ENCODE measurements around the gene PHACTR1. TPM values are rescaled to one million over a fixed set of nuclear protein-coding genes. Genes with fewer than 3 reads are reported as not detected.

The PHACTR1 gene
- total RNA-seq, 1 experiment from 2014 or later: 15.5 TPM

GRCh38 chr6:13045676-13046075, 329.1 kb downstream of the PHACTR1 start (continued):
- TF ChIP-seq AFF4 (CRISPR knock-in tag; IDR thresholded peaks at IDR 0.05; ENCODE audit: borderline replicate concordance): no peak
- no peak for TF ChIP-seq ZNF671 (CRISPR knock-in tag; IDR thresholded peaks at IDR 0.05)
- no peak for TF ChIP-seq E2F4 (CRISPR knock-in tag; IDR thresholded peaks at IDR 0.05; ENCODE audit: borderline replicate concordance, low read depth)
- no peak for TF ChIP-seq ERG (CRISPR knock-in tag; IDR thresholded peaks at IDR 0.05)
- TF ChIP-seq E2F1 (CRISPR knock-in tag; IDR thresholded peaks at IDR 0.05): no peak
- TF ChIP-seq ZNF232 (CRISPR knock-in tag; IDR thresholded peaks at IDR 0.05): no peak
- no peak for TF ChIP-seq TEAD4 (CRISPR knock-in tag; IDR thresholded peaks at IDR 0.05)
- no peak for TF ChIP-seq ELF4 (CRISPR knock-in tag; IDR thresholded peaks at IDR 0.05; ENCODE audit: low read depth)
- no peak for TF ChIP-seq ZNF121 (CRISPR knock-in tag; IDR thresholded peaks at IDR 0.05)
- TF ChIP-seq MLX (CRISPR knock-in tag; IDR thresholded peaks at IDR 0.05): no peak

GRCh38 chr6:13046084-13046483, 329.5 kb downstream of the PHACTR1 start:
- DNase-seq (ENCODE audit: low spot score): no peak
- peaks cover 4% of the 10 kb centered on the region; the same call in 1 of the 2 replicates for H3K36me3 Mint-ChIP-seq
- peaks cover 8% of the 10 kb centered on the region for H3K9me3 Mint-ChIP-seq
- CTCF ChIA-PET: no interaction called here
- H3K4me3 Mint-ChIP-seq: no peak overlapping the region
- no peak overlapping the region for H3K27ac Mint-ChIP-seq
- POLR2A ChIA-PET: no interaction called here
- H3K27me3 Mint-ChIP-seq (ENCODE audit: low read depth): no peaks in the 10 kb centered on the region
- H3K4me1 Mint-ChIP-seq: peaks cover 11% of the 10 kb centered on the region
- ATAC-seq: no peak
- TF ChIP-seq ZNF396 (CRISPR knock-in tag; IDR thresholded peaks at IDR 0.05; ENCODE audit: borderline replicate concordance) (no peak), AFF4 (CRISPR knock-in tag; IDR thresholded peaks at IDR 0.05; ENCODE audit: borderline replicate concordance) (no peak), AR (CRISPR knock-in tag; IDR thresholded peaks at IDR 0.05) (no peak), ATF3 (CRISPR knock-in tag; conservative IDR thresholded peaks at IDR 0.05) (no peak), SP1 (CRISPR knock-in tag; conservative IDR thresholded peaks at IDR 0.05) (no peak), CBFB (CRISPR knock-in tag; IDR thresholded peaks at IDR 0.05; ENCODE audit: low read depth) (no peak), NR3C1 (CRISPR knock-in tag; conservative IDR thresholded peaks at IDR 0.05; ENCODE audit: low read depth) (no peak), E2F4 (CRISPR knock-in tag; IDR thresholded peaks at IDR 0.05; ENCODE audit: borderline replicate concordance, low read depth) (no peak), USF2 (CRISPR knock-in tag; IDR thresholded peaks at IDR 0.05) (no peak), NR2C2 (CRISPR knock-in tag; IDR thresholded peaks at IDR 0.05) (no peak)

All from WTC11 (cell line).